GM21528 (cell line): ENCODE data around the gene BAIAP2.

Experiments used
- ATAC-seq: cut with Tn5 transposase; IDR thresholded peaks from one replicate; pipeline ENCODE4 v1.9.1; 2021; ENCODE audit warnings: mild to moderate bottlenecking, moderate library complexity; ENCODE audit not compliant: unreplicated experiment, low FRiP score

Gene BAIAP2

DNA sequence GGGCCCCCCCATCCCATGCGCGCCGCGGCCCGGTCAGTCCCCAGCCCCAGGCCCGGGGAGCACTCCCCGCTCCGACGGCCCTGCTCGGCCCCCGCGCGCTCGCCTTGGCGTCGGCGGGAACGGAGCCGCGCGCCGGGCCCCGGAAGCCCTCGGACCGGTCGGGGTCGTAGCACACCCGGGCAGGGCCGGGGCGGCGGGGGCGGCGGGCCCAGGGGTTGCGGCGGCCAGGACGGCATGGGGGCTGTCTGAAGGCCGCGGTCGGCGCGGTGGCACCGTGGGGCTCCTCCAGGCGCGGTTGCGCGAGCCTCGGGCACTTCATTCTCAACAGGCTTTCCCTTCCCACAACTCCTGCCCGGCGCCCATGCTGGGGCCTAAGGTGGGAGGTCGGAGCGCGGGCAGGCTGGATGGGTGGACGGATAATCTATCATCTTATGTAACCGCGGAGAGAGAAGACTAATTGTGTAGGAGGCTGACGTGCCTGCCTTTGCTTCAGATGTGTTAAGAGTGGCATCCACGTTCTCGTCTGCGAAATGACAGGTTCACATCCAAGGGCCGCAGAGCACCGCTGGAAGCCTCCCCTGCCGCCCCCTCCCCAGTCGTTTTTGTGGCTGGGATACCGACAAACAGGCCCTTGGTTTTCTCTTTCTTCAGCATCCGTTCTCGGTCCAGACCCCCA is 708 bp downstream of the BAIAP2 start:
- peak; percentile 4 for ATAC-seq

DNA sequence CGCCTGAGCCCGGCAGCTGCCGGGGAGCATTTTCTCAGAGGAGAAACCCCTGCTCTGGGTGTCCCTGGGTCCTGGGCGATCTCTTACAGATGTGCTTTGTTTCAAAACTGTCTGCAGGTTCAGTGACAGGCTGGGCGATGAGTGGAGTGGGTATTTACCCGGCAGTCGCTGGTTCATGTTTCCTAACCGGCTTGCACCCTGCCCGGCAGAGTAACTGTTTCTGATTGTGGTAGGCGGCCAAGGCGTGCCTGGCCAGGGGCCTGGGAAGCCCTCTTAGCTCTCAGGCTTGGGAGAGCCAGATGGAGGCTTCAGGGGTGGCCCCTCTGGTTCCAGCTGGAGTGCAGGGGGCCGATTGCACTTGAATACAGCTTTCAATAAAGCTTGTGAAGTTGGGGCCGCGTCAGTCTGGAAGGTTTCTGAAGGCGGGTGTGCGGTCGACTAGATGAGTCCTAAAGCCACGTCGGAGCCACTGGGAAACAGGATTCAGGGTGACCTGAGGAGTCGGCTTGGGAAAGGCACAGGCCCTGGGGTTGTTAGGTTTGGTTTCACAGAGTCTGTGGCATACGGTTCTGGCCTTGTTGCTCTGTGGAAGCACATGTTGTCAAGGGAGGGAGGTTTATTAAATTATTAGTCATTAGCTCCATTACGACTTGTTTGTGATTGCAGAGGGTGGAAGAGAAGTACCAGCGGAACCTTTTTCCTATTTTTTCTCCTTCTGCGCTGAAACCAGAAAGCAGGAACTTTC is 1.4 kb downstream of the BAIAP2 start:
- no peak for ATAC-seq

DNA sequence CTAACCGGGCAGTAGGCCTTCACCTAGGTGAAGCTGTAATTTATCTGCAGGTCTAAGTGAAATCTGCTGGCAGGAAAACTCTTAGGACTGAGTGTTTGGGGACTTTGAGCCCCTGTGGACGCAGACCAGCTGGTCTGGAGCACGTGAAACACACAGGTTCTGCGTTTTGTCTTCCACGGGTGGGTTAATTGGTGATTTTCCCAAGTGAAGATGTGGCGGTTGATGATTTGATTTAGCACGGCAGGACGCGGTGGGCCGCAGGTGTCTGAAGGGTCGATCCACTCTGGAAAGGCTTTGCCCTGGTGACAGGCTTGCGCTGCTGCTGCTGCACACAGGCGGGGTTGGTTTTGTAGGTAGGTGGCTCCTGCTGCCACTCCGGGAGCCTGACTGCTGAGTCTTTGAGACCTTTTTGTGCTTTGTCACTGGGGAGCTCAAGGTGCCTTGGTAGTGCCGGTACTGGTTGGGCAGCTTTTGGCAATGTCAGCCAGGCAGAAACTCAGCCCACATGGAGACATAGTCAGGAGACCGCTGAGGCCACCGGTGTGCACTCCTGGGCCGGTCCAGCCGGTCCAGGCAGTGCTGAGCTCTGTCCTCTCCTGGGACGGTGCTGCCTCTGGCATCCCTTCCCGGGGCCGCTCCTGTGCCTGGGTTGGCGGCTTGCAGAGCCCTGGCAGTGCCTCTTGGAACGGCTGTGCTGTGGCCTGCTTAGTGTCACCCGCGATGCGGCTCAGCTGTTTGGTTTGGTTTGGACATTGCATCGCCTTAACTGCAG is 2.3 kb downstream of the BAIAP2 start:
- no peak for ATAC-seq

DNA sequence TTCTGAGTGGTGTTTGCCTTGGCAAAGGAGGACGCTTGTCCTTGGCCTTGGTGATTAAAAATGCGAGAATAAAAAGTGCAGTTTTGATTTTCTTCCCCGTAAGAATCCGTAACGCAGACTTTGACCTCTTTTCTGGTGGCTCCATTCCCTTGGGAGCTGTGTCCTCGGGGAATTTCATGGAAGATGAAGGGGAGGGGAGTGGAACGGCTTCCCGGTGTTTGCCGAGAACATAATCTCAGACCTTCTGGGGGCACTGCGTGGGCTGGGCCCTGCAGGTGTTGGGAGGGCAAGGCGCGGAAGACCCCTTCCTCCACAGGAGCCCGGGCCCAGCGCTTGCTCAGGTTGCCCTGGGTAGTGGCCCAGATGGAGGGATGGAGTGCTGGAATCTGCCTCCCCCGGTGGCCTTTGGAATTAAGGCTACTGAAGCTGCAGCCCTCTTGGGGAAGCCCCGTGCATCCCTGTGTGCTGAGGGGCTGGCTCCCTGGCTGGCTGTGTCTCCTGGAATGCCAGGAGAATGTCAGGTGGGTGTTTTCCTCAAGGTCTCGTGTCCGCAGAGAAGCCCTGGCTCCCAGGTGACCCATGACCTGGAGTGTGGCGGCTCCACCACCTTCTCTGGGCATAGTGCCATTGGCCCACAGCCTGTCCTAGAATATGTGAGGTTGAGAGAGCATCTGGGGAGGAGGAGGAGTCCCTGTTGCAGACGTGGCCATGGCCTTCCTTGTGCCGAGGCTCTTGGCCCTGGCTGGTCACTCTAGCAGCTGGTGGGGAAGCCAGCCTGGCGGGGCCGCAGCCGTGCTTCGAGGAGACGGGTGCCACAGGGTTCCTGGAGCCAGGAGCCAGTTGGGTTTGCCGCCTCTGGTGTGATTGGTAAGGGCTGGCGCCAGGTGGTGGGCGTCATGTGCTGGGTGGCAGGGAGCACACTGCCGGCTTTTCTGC is 3.1 kb downstream of the BAIAP2 start:
- ATAC-seq = no peak

DNA sequence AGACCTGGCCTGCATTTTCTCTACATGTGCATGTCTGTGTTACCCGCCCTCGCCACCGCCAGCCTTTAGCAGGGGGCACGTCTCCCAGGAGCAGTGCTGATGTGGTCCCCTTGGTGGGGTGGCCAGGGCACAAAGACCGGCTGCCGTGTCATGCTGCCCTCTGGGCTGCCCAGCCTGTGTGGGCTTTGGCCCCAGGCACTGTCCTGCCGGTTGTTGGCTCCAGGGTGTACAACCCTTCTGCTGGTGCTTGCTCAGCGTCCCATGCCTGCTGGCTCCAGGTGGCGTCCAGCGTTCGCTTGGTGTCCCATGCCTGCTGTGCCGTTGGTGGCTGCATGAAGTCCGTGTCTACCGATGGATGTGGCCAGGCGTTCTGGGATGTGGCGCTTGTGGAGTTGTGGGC is 4.1 kb downstream of the BAIAP2 start:
- ATAC-seq = no peak

DNA sequence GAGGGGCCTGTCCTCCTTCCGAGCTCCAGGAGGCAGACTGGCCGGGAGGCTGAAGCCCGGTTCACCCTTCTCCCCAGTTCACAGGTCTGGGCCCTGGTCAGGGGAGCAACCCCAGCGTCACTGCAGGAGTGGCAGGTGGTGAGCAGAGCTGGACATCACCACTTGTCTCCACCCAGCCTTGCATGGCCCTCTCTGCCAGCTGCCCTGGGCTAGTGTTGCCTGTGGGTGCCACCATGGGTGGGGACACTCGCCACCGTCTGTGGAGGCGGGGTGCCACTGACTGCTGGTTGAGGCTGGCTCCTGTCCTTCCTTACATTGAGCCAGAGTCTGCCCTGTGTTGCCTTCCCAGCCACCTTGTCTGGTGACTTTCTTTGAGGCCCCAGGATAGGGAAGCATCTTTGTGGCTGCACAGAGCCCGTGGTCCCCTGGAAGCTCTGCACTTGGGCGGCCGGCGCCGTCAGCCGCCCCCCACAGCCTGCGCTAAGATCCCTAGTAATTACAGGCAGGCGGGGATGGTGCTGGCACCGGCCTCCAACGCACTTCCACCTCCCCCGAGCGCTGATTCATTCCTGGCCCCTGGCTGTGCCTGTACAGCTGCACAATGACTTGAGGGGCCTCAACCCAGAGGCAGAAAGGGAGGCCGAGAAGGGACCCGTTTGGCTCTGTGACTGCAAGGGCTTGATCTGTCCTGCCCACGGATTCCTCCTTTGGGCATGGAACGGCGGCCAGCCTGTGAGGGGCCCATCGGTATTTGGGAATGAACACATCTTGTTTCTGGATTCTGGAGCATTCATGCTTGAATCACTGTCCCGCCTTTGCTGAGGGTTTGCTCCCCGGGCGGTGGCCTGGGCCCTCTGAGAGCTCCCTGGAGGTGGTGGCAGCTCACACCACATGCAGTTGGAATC is 5.2 kb downstream of the BAIAP2 start:
- no peak for ATAC-seq

DNA sequence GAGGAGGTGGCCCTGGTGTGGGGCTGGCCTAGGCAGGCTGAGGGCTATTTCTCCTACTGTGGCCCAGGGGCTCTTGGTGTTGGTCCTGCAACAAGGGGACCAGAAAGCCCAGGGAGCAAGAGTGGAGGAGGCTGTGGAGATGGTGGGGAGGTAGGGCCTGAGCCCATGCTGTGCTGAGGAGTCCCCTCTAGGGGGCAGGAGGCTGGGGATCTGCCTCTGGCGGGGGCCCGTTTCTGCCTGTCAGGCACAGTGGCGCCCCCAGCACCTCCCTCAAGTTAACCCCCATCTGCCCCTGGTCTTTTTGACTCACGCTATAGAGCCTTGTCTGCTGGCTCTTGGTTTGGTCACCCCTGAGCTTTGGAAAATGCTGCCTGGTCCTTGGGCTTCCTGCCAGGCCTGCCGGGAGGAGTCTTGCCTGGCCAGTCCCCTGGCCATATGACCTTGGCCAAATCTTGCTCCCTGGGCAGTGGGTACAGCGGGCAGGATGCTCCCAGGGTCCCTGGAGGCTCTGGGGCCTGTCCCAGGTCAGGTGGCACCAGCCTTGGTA is 5.9 kb downstream of the BAIAP2 start:
- ATAC-seq = no peak

DNA sequence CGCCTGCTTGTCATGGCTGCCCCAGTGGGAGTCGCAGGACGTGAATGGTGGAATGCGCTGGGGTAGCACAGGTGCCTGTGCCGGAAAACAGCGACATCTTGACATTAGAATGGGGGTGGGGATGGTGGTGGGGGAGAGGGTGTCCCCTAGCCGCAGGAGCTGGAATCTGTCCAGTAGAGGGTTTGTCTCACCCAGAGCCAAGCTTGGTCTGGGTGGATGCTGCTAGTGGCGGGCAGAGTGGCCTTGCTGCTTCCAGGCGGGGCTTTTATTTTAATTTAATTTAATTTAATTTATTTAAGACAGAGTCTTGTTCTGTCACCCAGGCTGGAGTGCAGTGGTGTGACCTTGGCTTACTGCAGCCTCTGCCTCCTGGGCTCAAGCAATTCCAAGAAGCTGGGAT is 7.7 kb downstream of the BAIAP2 start:
- ATAC-seq = no peak

DNA sequence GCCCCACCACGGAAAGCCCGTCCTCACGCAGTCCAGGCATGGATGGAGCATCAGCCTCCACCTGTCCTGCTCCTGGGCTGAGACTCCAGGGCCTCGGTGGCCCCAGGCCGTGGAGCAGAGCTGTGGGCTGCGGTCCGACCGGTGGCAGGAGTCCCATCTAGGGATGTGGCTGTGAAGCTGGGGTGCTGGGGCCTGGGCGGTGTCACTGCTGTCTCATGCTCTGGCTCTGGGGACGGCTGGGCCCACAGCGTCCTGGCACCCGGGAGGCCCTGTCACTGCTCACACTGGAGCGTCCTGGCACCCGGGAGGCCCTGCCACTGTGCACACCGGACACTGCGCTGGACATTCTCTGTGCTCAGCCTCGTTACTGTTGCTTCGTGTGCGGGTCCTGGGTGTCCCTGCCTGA is 8.4 kb downstream of the BAIAP2 start:
- ATAC-seq = no peak

DNA sequence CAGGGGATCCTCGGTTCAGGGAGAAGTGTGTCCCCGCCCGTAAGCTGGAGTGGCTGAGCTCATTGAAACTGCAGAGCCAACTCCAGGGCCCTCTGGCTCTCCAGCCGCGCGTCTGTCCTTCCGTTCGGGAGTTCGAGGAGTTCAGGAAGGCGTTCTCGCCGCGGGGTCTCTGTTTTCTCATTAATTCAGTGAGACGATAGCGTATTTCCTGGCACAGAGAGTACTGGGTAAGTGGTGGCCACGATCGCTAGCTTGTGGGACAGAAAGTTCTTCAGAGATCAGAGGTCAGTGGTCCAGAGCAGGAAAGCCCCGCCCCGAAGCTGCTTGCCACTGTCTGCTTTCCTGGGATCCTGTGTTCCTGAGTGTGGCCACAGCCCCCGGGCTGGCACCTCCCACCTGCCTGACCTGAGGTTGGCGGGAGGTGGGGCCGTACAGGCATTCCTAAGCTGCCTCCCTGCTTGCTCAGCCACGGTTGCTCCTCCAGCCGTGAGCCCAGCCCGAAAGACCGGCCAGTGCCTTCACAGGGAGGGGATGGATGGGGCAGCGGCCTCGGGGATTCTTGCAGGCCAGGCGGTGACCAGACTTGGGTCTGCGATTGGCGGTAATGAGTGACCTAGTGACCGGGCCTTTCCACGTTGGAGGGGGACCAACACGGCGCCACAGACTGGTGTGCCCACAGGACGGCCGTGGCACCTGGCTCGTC is 8.9 kb downstream of the BAIAP2 start:
- ATAC-seq = no peak

DNA sequence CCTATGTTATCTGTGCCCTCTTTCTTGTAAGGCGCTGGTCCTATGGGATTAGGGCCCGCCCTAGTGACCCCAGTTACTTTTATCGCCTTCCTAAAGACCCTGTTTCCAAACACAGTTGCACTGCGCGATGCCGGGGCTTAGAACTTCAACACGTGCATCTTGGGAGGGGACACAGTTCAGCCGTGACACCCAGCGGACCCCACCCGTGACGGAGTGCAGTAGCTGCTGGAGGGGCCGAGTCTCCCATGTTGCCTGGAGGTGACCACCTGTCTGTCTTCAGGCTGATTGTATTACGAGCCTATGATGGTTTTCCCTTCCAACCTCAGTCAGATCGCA is 9.4 kb downstream of the BAIAP2 start:
- ATAC-seq = no peak

DNA sequence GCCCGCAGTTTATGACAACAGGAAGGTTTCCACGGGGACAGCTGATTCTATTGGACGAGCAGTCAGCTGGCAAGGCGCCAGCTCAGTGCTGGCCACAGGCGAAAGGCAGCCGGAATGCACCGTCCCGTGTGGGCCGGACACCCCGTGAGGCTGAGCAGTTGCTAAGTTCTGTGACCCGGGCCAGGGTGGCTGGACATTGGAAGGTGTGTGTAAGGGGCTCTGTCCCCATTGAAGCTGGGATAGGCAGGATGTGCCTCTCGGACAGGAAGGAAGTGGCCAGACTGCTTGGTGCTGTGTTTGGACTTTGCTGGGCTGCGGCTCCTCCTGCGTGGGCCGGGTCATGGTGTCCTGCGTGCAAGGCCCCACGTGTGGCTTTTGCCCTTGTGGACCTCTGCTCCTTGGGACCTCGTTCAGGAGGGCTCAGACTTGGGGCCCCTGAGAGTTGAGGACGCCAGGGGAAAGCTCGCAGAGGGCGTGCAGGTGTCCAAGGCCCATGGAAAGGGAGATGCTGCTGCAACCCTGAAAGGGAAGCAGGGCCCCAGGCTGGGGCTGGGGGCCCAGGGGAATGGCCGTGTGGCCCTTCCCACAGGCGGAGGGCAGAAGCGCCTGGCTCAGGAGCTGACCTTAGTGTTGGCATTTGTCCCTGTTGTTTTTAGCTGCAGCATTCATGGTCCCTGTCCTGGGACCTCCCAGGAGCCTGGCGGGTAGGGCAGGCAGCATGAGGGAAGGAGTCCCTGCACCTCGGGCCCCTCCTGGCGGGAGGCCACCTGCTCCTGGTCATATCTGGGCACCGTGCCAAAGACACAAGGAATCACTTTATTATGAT is 10.0 kb downstream of the BAIAP2 start:
- no peak for ATAC-seq

DNA sequence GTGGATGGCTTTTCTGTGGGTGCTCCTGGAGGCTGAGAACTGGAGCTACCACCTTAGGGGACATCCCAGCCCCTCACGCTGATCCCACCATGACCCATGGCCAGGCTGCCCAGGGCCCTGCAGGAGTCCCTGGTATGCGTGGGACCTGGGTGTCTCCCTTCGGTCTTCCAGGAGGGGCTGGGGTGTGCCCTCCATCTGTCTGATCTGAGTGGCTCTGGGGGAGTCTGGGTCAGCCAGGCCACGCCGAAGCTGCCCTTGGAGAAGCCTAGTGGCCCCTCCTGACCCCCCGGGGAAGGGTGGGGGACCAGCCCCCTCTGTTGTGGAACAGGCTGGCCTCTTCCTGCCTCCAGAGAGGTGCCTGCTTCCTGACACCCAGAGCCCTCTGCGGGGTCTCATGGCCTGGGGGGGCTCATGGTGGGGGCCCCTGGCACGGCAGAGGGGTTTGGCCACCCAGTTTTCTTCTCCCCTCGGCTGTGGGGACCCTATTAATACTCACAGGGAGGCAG is 10.7 kb downstream of the BAIAP2 start:
- no peak for ATAC-seq

DNA sequence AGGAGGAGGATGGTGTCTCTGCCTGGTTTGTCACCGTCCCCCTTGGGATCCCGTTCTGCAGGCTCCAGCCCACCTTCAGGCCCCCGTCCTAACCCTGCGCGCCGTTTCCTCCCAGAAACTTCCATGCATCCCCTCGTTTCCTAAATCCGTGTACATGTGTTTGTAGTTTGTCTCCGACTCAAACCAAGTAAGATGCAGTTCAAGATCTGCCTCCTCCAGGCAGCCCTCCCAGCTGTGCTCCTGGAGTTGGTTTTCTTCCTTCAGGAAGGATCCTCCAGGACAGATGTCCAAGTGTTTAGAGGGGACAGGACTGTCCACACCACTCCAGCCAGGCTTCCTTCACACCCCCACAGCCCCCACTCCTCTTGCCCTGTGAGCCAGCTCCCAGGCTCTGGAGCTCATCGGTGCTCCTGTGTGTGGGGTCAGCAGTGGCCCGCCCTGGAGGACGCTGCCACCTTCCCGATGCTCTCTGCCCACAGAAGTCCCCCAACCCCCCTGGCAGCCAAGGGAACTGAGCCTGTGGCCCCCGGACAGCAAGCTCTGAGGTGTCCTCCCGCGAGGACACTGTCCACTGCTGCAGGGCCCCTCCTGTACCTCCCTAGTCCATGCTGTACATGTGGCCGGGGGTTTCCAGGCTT is 11.3 kb downstream of the BAIAP2 start:
- ATAC-seq = no peak

DNA sequence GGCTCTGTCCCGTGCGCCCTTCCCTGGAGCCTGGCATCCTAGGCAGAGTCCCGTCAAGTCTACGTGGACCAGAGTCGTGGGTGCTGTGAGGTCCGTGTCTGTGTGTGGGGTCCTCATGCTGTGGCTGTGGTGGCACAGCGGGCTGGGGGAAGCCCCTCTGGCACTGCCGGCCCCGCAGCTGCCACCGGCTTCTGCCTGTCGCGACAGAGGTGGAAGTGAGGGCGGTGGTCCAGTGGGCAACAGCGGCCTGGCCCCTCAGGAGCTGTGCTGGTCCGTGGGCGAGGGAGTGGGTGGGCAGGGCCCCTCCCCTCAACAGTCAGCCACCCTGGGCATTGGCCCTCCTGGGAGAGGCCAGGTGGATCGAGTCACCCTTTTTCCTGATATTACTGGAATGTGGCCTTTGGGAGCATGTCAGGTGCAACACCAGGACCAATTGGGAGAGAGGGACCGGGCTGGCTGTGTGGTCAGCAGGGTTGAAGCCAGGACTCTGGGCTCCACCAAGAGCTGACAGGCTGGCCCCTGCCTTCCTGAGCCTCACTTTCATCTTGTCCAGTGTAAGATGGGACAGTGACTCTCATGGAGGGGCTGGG is 11.9 kb downstream of the BAIAP2 start:
- ATAC-seq = no peak

DNA sequence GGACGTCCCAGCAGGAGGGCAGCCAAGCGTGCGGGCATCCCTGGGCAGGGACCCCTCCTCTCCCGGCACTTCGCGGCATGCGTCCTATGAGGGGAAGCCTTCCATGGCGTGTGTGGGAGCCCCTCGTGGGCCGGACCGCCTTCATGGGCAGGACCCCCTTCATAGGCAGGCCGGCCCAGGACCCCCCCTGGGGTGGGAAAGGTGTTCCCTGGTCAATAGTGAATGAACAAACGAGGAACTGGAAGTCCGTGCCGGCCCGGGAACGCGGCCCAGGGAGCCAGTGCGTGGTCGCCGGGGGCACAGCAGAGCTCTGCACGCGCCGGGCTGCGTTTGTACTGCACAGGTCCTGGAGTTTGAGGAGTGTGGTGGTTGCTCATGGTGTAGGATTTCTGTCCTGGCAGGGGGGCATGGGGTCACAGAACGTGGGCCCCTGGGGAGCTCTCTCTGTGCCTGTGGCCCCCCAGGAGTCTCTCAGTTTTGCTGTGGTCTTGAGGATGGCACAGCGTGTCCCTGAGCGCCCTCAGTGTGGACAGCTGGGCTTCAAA is 13.9 kb downstream of the BAIAP2 start:
- ATAC-seq = no peak
